ENCODE measurements around the gene EIF3CL.
"Not testable (repeated sequence)": the region's sequence is repeated elsewhere in the genome, so short reads cannot be mapped to it uniquely, and the experiment has no call there.

Gene EIF3CL

GRCh38 chr16:28363408-28363807, 40.2 kb downstream of the EIF3CL start, which contains the start of gene NPIPB6:
NPIPB6 (minus strand) TSS chr16:28363508; CDS start chr16:28362822, 686 bp downstream.
- not testable (repeated sequence) for DNase-seq

- DNase-seq = not testable (repeated sequence)
Measured at GRCh38 chr16:28362600-28362999, 41.0 kb downstream of the EIF3CL start.

DNA sequence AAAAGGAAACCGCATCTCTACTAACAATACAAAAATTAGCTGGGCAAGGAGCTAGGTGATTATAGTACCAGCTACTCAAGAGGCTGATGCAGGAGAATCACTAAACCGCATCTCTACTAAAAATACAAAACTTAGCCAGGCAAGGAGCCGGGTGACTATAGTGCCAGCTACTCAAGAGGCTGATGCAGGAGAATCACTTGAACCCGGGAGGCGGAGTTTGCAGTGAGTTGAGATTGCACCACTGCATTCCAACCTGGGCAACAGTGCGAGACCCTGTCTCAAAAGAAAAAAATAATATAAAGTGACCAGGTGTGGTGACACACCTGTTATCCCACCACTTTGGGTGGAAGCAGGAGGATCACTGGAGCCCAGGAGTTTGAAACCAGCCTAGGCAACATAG, 65.4 kb downstream of the EIF3CL start:
- not testable (repeated sequence) for DNase-seq

GRCh38 chr16:28336940-28337710, 66.5 kb downstream of the EIF3CL start:
- DNase-seq = not testable (repeated sequence)

DNA sequence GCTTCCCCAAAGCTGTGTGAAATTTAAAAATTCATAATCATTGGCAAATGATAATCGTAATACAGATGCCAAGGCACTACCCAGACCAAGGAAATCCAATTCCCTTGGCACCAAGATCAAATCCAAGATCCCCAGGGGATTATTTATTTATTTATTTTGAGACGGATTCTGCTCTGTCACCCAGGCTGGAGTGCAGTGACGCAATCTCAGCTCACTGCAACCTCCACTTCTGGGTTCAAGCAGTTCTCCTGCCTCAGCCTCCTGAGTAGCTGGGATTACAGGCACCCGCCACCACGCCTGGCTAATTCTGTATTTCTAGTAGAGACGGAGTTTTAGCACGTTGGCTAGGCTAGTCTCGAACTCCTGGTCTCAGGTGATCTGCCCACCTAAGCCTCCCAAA, 68.0 kb downstream of the EIF3CL start:
- DNase-seq = not testable (repeated sequence)

- DNase-seq = not testable (repeated sequence)
Measured at GRCh38 chr16:28332632-28333031, 71.0 kb downstream of the EIF3CL start.

DNA sequence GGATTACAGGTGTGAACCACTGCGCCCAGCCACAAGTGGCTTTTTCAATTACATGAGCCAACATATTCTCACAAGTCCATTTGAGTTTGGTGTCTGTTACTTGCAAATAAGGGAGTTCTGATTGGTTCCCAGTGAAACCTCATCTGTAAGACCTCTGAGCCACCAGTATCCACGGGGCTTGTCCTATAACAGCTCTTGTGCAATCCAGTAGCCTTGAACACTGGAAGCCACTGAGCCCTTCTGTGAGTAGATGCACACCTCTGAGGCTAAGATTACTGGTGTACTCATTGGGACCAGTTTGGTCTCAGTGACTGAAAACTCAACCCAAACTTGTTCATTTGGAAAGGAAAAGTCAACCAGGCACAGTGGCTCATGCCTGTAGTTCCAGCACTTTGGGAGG, 72.7 kb downstream of the EIF3CL start:
- DNase-seq = not testable (repeated sequence)

DNA sequence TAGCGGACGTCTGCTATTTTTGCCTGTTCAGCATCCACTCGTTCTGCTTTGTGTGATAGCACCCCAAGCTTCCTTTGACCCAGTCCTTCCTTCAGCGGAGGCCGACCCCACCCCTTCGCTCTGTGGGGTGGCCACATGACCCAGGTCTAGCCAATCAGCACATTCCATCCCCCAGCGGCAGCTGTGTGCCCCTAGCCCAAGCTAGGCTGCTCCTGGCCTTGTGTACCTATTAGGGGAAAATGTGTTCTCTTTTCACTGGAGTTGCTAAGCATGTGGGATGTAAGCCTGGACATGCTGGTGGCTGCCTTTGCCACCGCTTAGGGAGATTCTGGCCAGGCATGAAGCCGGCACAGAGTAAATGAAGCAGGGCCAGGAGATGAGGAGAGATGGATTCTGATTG, 73.4 kb downstream of the EIF3CL start:
- DNase-seq = not testable (repeated sequence)

Data from erythroblast (primary cell).